ENCODE data around the gene UBASH3A.

DNA sequence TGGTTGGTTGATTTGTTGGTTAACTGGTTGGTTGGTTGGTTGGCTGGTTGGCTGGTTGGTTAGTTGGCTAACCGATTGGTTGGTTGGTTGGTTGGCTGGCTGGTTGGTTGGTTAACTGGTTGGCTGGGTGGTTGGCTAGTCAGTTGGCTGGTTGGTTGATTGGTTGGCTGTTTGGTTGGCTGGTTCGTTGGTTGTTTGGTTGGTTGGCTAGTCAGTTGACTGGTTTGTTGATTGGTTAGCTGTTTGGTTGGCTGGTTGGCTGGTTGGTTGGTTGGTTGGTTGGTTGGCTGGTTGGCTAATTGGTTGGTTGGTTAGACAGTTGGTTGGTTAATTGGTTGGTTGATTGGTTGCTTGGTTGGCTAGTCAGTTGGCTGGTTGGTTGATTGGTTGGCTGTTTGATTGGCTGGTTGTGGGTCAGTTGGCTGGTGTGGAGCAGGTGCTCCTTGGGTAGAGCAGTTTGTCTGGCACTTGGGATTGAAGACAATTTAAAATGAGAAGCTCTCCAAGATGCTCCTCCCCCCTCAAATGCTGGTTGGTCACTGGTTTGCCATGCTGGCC, 85.4 kb downstream of the UBASH3A start:
- TF ChIP-seq, protein P1, sequence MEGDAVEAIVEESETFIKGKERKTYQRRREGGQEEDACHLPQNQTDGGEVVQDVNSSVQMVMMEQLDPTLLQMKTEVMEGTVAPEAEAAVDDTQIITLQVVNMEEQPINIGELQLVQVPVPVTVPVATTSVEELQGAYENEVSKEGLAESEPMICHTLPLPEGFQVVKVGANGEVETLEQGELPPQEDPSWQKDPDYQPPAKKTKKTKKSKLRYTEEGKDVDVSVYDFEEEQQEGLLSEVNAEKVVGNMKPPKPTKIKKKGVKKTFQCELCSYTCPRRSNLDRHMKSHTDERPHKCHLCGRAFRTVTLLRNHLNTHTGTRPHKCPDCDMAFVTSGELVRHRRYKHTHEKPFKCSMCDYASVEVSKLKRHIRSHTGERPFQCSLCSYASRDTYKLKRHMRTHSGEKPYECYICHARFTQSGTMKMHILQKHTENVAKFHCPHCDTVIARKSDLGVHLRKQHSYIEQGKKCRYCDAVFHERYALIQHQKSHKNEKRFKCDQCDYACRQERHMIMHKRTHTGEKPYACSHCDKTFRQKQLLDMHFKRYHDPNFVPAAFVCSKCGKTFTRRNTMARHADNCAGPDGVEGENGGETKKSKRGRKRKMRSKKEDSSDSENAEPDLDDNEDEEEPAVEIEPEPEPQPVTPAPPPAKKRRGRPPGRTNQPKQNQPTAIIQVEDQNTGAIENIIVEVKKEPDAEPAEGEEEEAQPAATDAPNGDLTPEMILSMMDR (IDR thresholded peaks at IDR 0.05) = no peak
- TF ChIP-seq POLR2A (IDR thresholded peaks at IDR 0.05) = no peak

Measured in Peyer's patch (tissue), 4 donors.